ENCODE measurements around the gene RNASE12. TPM values are rescaled to one million over a fixed set of nuclear protein-coding genes. Genes with fewer than 3 reads are reported as not detected.
"Not testable (repeated sequence)": the region's sequence is repeated elsewhere in the genome, so short reads cannot be mapped to it uniquely, and the experiment has no call there.

The RNASE12 gene
- total RNA-seq, 1 donor from 2014 or later, result not detected

DNA sequence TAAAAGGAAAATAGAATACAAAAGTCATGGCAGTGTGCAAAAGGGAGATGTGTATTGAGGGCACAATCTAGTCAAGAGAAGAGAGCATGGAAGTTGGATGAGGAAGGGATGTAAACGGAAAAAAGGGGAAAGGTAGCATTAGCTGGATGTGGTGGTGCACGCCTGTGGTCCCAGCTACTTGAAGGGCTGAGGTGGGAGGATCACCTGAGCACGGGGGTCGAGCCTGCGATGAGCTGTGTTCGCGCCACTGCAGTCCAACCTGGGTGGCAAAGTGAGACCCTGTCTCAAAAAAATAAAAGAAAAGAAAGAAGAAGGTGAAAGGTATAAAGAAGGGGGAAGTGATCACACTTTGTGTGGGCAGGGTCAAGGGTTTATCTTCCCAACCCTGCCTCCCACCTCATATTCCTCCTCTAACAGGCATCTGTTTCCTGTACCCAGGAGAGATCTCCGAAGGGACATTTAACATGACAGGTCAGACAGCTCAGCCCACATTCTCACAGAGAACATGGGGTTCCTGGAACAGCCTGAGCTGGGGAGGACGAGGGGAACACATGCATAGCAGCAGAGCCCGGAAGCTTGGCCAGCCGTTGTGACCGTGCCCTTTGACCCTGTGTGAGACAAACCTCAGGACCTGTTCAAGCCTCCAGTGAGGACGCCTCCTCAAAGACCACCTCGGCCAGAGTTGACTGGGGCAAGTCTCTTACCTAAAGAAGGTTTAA, 12.2 kb downstream of the RNASE12 start:
- DNase-seq, result no peak

- no peak for DNase-seq
Observed at GRCh38 chr14:20578325-20578724, 12.9 kb downstream of the RNASE12 start.

DNA sequence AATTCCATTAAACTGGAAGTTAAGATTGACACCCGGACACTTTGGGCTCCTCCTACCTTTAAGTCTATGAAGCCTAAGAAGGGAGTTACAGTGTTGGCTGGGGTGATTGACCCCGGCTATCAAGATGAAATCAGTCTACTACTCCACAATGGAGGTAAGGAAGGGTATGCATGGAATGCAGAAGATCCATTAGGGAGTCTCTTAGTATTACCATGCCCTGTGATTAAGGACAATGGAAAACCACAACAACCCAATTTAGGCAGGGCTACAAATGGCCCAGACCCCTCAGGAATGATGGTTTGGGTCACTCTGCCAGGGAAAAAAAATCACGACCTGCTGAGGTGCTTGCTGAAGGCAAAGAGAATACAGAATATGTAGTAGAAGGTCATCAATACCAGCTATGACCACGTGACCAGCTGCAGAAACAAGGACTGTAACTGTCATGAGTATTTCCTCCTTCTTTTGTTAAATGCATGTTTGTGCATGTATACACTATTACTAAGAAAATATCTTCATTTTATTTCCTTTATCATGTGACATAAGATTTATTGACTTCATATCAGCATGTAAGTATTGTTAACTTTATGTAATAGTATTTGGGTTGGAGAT, 18.7 kb downstream of the RNASE12 start:
- not testable (repeated sequence) for DNase-seq

- not testable (repeated sequence) for DNase-seq
Observed at GRCh38 chr14:20570720-20571119, 20.5 kb downstream of the RNASE12 start.

GRCh38 chr14:20569865-20570264, 21.3 kb downstream of the RNASE12 start:
- not testable (repeated sequence) for DNase-seq

DNA sequence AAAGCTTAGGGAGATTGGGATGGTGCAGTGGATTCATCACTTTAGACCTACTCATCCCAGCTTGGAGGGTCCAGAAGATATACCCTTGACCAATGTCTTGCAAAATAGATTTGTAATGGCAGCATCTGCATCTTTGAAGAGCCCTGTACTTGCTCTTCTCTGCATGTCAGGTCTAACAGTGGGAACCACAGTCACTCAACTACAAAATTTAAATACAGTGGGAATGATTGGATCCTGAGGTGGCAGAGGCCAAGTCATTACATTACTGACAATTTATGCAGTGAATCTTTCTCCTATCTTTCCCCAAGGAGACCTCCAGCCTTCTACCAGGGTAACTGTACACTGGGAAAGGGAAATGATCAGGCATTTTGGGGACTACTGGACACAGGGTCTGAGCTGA, 22.1 kb downstream of the RNASE12 start:
- DNase-seq, result no peak

DNA sequence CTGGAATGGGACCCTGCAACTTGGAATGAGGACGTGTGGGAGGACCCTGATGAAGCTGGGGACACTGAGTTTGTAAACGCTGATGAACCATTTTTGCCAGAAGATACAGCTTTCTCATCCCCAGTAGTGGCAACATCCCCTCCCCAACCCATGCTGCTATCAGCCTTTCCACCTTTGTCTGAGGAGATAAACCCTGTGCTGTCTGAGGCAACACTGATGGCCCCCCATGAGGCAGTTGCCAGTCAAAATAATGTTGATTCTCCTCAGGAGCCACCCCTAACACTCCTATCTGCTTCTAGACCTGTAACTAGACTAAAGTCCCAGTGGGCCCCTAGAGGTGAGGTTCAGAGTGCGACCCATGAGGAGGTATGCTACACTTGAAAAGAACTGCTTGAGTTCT, 22.8 kb downstream of the RNASE12 start:
- DNase-seq, result no peak

GRCh38 chr14:20567199-20567598, 24.0 kb downstream of the RNASE12 start:
- not testable (repeated sequence) for DNase-seq

- DNase-seq, result no peak
Observed at GRCh38 chr14:20564501-20564997, 26.6 kb downstream of the RNASE12 start.

DNA sequence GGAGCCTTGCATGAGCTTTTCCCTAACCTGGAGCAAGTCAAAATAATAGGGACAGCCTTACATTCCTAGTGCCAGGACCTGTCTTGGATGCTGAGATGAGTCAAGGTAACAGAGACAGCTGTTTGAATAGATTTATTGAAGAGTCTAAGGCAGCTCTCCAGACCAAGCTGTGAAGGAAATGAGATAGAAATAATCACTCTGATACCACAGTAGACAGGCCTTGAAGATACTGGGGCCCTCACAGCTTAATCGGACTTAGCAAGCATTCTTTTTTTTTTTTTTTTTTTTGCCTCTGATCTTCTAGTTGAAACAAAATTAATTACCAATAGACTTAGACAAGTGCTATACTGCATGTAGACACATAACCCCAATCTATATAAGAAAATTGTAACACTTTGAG, 27.2 kb downstream of the RNASE12 start:
- no peak for DNase-seq

DNA sequence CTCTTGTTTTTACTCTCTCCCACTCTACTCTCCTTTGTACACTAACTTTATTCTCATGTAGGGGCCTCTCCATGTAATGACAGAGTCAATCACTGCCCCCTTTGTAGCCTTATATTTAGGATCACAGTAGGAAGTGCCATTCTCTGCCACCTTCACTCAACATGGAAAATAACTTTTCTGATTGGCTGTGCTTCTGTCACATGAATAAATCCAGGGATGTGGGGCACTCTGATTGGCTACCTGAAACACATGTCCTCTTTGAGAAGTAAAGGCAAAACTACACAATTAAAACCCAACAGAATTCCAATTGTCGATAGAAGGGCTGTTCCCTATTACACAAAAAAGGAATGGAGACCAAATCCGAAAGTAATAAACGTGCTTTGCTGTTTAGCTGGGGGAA, 30.2 kb downstream of the RNASE12 start, which contains the start of gene RNASE9:
RNASE9 (minus strand) TSS at position 87 of the 400 bp plus-strand sequence.
- DNase-seq, result no peak

DNA sequence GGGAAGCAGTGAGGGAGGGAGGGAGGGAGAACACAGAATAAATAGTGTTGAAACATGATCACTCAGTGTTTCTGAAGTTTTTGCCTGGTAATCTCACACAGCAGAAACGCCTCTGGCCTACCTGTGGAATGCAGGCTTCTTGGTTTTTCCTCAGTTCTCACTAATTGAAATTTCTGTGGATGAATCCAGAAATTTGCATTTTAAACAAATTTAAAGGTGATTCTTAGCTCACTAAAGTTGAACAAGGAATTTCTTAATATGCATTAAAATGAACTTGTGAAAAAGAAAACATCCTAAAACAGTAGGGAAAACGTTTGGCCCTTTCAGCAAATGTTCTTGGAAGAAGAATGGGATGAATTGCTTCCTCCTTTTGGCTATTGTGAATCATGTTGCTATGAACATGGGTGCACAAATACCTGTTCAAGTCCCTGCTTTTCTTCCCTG, 31.7 kb downstream of the RNASE12 start:
- DNase-seq, result no peak

GRCh38 chr14:20557212-20557542, 34.0 kb downstream of the RNASE12 start:
- no peak for DNase-seq

GRCh38 chr14:20556500-20557211, 34.5 kb downstream of the RNASE12 start:
- no peak for DNase-seq

DNA sequence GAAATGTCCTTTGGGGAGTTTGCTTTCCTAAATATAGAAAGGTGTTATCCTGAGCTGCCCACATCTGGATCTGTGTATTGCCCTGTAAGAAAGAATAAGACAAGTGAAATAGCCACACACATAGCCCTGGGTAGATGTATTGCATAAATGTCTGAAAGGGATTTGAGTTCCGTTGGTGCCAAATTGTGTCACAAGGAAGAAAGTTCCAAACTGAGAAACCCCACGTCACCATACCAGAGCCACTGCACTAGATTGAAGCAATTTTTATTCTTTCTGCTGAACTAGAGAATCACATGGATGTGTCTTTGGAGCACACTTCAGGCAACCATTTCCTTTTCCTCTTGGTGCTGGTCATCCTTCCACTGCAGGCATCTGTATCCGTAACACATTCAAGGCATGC, 35.3 kb downstream of the RNASE12 start:
- DNase-seq, result no peak

GRCh38 chr14:20553024-20553423, 38.2 kb downstream of the RNASE12 start:
- no peak for DNase-seq

- no peak for DNase-seq
Observed at GRCh38 chr14:20551606-20552005, 39.6 kb downstream of the RNASE12 start.

- DNase-seq, result no peak
Observed at GRCh38 chr14:20550926-20551325, 40.2 kb downstream of the RNASE12 start.

GRCh38 chr14:20548414-20549158, 42.6 kb downstream of the RNASE12 start:
- DNase-seq, result no peak

- no peak for DNase-seq
Observed at GRCh38 chr14:20546877-20547276, 44.3 kb downstream of the RNASE12 start.

Data from dermis blood vessel endothelial cell (primary cell).